H1 (cell line): Measurements from ENCODE around the gene TMEM127. TPM values are rescaled to one million over a fixed set of nuclear protein-coding genes. Genes with fewer than 3 reads are reported as not detected.

Source experiments
- CTCF ChIA-PET: fragments of 300-600 bp; sonication (Branson Sonifier 250); formaldehyde crosslinking; loops from one replicate; lab custom pipeline; 2021; ENCODE audit not compliant: partially characterized antibody; lab: Charles Lee
- POLR2A ChIA-PET: fragments of 300-600 bp; sonication (Branson Sonifier 250); formaldehyde crosslinking; loops from one replicate; lab custom pipeline; 2021; ENCODE audit warnings: inconsistent platforms; ENCODE audit not compliant: partially characterized antibody; lab: Charles Lee
- DNase-seq, 2 experiments: peaks; one replicate each; pipeline versions ENCODE4 v3.0.0 to v3.0.0-alpha.2; 2010 to 2022; ENCODE audit warnings: low spot score in 2 of 2, low read depth in 1 of 2, mixed read lengths in 1 of 2
- FAIRE-seq: peaks from 2 replicates; lab custom pipeline; 2011; peaks lifted over from hg19 to GRCh38; lab: Jason Lieb, UNC
- H2AFZ ChIP-seq: 2 replicates; pipeline ENCODE4 v1.8.1; 2012; ENCODE audit warnings: low read length, inconsistent platforms
- H2AK5ac ChIP-seq: 2 replicates; pipeline ENCODE4 v1.6.1; 2013; ENCODE audit warnings: low read depth, low read length
- H2BK120ac ChIP-seq: replicated peaks from 2 replicates; pipeline ENCODE3; 2013; ENCODE audit warnings: low read depth, low read length, inconsistent platforms
- H2BK12ac ChIP-seq: 2 replicates; pipeline ENCODE4 v1.6.1; 2013; ENCODE audit warnings: low read depth, low read length
- H2BK15ac ChIP-seq: 2 replicates; pipeline ENCODE4 v1.6.1; 2013; ENCODE audit warnings: low read length
- H2BK20ac ChIP-seq: 2 replicates; pipeline ENCODE4 v1.6.1; 2013; ENCODE audit warnings: low read length
- H2BK5ac ChIP-seq: 2 replicates; pipeline ENCODE4 v1.6.1; 2013; ENCODE audit warnings: low read depth, low read length
- H3K14ac ChIP-seq: 2 replicates; pipeline ENCODE4 v1.6.1; 2013; ENCODE audit warnings: inconsistent platforms; ENCODE audit not compliant: insufficient read length
- H3K18ac ChIP-seq: 2 replicates; pipeline ENCODE4 v1.6.1; 2013; ENCODE audit warnings: low read length; ENCODE audit errors: extremely low read depth
- H3K23ac ChIP-seq: 2 replicates; pipeline ENCODE4 v1.6.1; 2013; ENCODE audit warnings: inconsistent platforms; ENCODE audit not compliant: insufficient read length
- H3K23me2 ChIP-seq: 2 replicates; pipeline ENCODE4 v1.6.1; 2013; ENCODE audit warnings: low read depth, low read length
- H3K27ac ChIP-seq: 2 replicates; pipeline ENCODE4 v1.6.1; 2011; ENCODE audit warnings: low read depth, low read length, inconsistent platforms
- H3K27me3 ChIP-seq, 4 experiments: replicated peaks in 1 of 4; 1 replicate in 1 of 4; 2 replicates in 3 of 4; pipeline versions ENCODE4 v1.6.1 to v1.8.1; 2011 to 2013; ENCODE audit warnings: low read length in 3 of 4, mild to moderate bottlenecking in 3 of 4, inconsistent platforms in 2 of 4, mixed read lengths in 2 of 4, moderate library complexity in 1 of 4; ENCODE audit not compliant: control insufficient read depth in 3 of 4, insufficient read depth in 3 of 4; ENCODE audit errors: extremely low read depth in 1 of 4
- H3K36me3 ChIP-seq, 4 experiments: 2 replicates each; pipeline versions ENCODE4 v1.6.1 to v1.8.1; 2011 to 2013; ENCODE audit warnings: mild to moderate bottlenecking in 4 of 4, low read length in 3 of 4, moderate library complexity in 2 of 4, control low read depth in 1 of 4, inconsistent platforms in 1 of 4; ENCODE audit not compliant: insufficient read depth in 4 of 4, control insufficient read depth in 2 of 4
- H3K4ac ChIP-seq: replicated peaks from 2 replicates; pipeline ENCODE3; 2013; ENCODE audit warnings: low read length, low read depth, mixed read lengths, inconsistent platforms; ENCODE audit not compliant: insufficient read length
- H3K4me1 ChIP-seq, 4 experiments: replicated peaks in 1 of 4; 1 replicate in 1 of 4; 2 replicates in 3 of 4; pipeline versions ENCODE4 v1.6.1 to v1.8.1; 2011 to 2013; ENCODE audit warnings: low read length in 3 of 4, inconsistent platforms in 2 of 4, mixed read lengths in 1 of 4; ENCODE audit not compliant: insufficient read depth in 4 of 4, control insufficient read depth in 3 of 4
- H3K4me2 ChIP-seq, 2 experiments: 2 replicates each; pipeline versions ENCODE4 v1.6.1 to v1.8.1; 2011 to 2013; ENCODE audit warnings: low read depth in 2 of 2, low read length in 2 of 2, control low read depth in 1 of 2, inconsistent platforms in 1 of 2, mild to moderate bottlenecking in 1 of 2; ENCODE audit not compliant: insufficient read depth in 1 of 2
- H3K4me3 ChIP-seq, 4 experiments: fragments of 200-600, 300-600 bp in 1 of 4; sonication (generic), shearing (Covaris generic), sonication (Bioruptor Twin) in 1 of 4; 2 replicates each; pipeline versions ENCODE4 v1.5.1 to v1.8.1; 2011 to 2016; ENCODE audit warnings: low read length in 4 of 4, low read depth in 3 of 4, control low read depth in 2 of 4, inconsistent platforms in 2 of 4, mild to moderate bottlenecking in 2 of 4, mixed read lengths in 1 of 4, moderate library complexity in 1 of 4; ENCODE audit not compliant: insufficient read depth in 2 of 4; ENCODE audit errors: extremely low read depth in 1 of 4
- H3K56ac ChIP-seq: replicated peaks from 2 replicates; pipeline ENCODE3; 2013; ENCODE audit warnings: low read depth, mild to moderate bottlenecking, mixed read lengths, low read length, inconsistent platforms; ENCODE audit not compliant: insufficient read length
- H3K79me1 ChIP-seq: 2 replicates; pipeline ENCODE4 v1.6.1; 2013; ENCODE audit warnings: low read depth, low read length, control low read depth
- H3K79me2 ChIP-seq, 2 experiments: 2 replicates each; pipeline versions ENCODE4 v1.6.1 to v1.8.1; 2012 to 2013; ENCODE audit warnings: low read length in 2 of 2, mild to moderate bottlenecking in 2 of 2, inconsistent platforms in 1 of 2; ENCODE audit not compliant: insufficient read depth in 2 of 2, control insufficient read depth in 1 of 2
- H3K9ac ChIP-seq, 4 experiments: replicated peaks in 1 of 4; 1 replicate in 1 of 4; 2 replicates in 3 of 4; pipeline versions ENCODE4 v1.6.1 to v1.8.1; 2011 to 2013; ENCODE audit warnings: low read depth in 3 of 4, low read length in 3 of 4, control low read depth in 2 of 4, mild to moderate bottlenecking in 2 of 4, moderate library complexity in 2 of 4, inconsistent platforms in 1 of 4; ENCODE audit errors: extremely low read depth in 1 of 4
- H3K9me3 ChIP-seq, 2 experiments: 2 replicates each; pipeline versions ENCODE4 v1.6.1 to v1.8.1; 2012 to 2013; ENCODE audit warnings: mild to moderate bottlenecking in 2 of 2, moderate library complexity in 2 of 2, control low read depth in 1 of 2, inconsistent platforms in 1 of 2, low read depth in 1 of 2, low read length in 1 of 2, mixed read lengths in 1 of 2; ENCODE audit not compliant: insufficient read depth in 2 of 2
- H4K20me1 ChIP-seq, 2 experiments: replicated peaks in 1 of 2; 2 replicates each; pipeline versions ENCODE3 to v1.8.1; 2011 to 2013; ENCODE audit warnings: inconsistent platforms in 2 of 2, low read length in 2 of 2, mild to moderate bottlenecking in 1 of 2; ENCODE audit not compliant: insufficient read depth in 2 of 2, control insufficient read depth in 1 of 2
- H4K5ac ChIP-seq: 2 replicates; pipeline ENCODE4 v1.6.1; 2013; ENCODE audit warnings: low read length, low read depth, mixed read lengths, inconsistent platforms; ENCODE audit not compliant: insufficient read length
- H4K8ac ChIP-seq: 2 replicates; pipeline ENCODE4 v1.8.0; 2013; ENCODE audit warnings: mild to moderate bottlenecking, moderate library complexity, low read length, inconsistent platforms; ENCODE audit not compliant: insufficient read depth; ENCODE audit errors: extremely low read depth
- H4K91ac ChIP-seq: replicated peaks from 2 replicates; pipeline ENCODE3; 2013; ENCODE audit warnings: low read length, mixed read lengths, inconsistent platforms; ENCODE audit not compliant: insufficient read length
- CEBPB ChIP-seq: IDR thresholded peaks from 2 replicates; pipeline ENCODE4 v1.6.1; 2012; ENCODE audit warnings: low read depth, low read length
- CHD2 ChIP-seq: IDR thresholded peaks from 2 replicates; pipeline ENCODE4 v1.6.1; 2012; ENCODE audit warnings: low read length, improper control_type of control experiment
- E2F6 ChIP-seq: IDR thresholded peaks from 2 replicates; pipeline ENCODE4 v1.6.1; 2012; ENCODE audit warnings: inconsistent platforms
- JUND ChIP-seq: IDR thresholded peaks from 2 replicates; pipeline ENCODE4 v1.6.1; 2011; ENCODE audit warnings: mild to moderate bottlenecking, improper control_type of control experiment, low read length
- NANOG ChIP-seq: IDR thresholded peaks from 2 replicates; pipeline ENCODE4 v1.6.1; 2011; ENCODE audit warnings: low read length, low read depth, mild to moderate bottlenecking, inconsistent platforms; ENCODE audit not compliant: insufficient read depth, poor library complexity, severe bottlenecking
- POLR2AphosphoS5 ChIP-seq: IDR thresholded peaks from 2 replicates; pipeline ENCODE4 v1.6.1; 2011; ENCODE audit warnings: low read depth, low read length
- RAD21 ChIP-seq, 2 experiments: IDR thresholded peaks in 1 of 2; conservative IDR thresholded peaks in 1 of 2; 2 replicates each; pipeline ENCODE4 v1.6.1; 2011; ENCODE audit warnings: low read depth in 2 of 2, low read length in 2 of 2, improper control_type of control experiment in 1 of 2, inconsistent platforms in 1 of 2, mild to moderate bottlenecking in 1 of 2, moderate library complexity in 1 of 2
- RFX5 ChIP-seq: IDR thresholded peaks from 2 replicates; pipeline ENCODE4 v1.6.1; 2011; ENCODE audit warnings: low read depth, low read length, improper control_type of control experiment, borderline replicate concordance
- SIN3A ChIP-seq, 2 experiments: IDR thresholded peaks in 1 of 2; conservative IDR thresholded peaks in 1 of 2; 2 replicates each; pipeline ENCODE4 v1.6.1; 2011 to 2012; ENCODE audit warnings: low read length in 2 of 2, improper control_type of control experiment in 1 of 2, low read depth in 1 of 2, mild to moderate bottlenecking in 1 of 2
- SRF ChIP-seq: IDR thresholded peaks from 2 replicates; pipeline ENCODE4 v1.6.1; 2011; ENCODE audit warnings: mild to moderate bottlenecking, low read depth, low read length, moderate library complexity
- TAF7 ChIP-seq: optimal IDR thresholded peaks from 2 replicates; pipeline ENCODE3; 2011; ENCODE audit warnings: low read depth, mild to moderate bottlenecking, inconsistent platforms, low read length, moderate library complexity, borderline replicate concordance
- YY1 ChIP-seq: IDR thresholded peaks from 2 replicates; pipeline ENCODE4 v1.6.1; 2011; ENCODE audit warnings: low read depth, mild to moderate bottlenecking, low read length
- WGBS, 2 experiments: shearing (Covaris generic) in 1 of 2; methylation state at CpG; one replicate each; pipeline versions ENCODE4 v1.1.6 to v1.1.7; 2013 to 2015; ENCODE audit warnings: low lambda C conversion rate in 2 of 2, mixed read lengths in 2 of 2, inconsistent platforms in 1 of 2, low coverage in 1 of 2, missing lambda C conversion rate in 1 of 2; ENCODE audit not compliant: insufficient replicate concordance in 2 of 2, insufficient coverage in 1 of 2, insufficient read length in 1 of 2; ENCODE audit errors: extremely low coverage in 1 of 2, missing lambda C conversion rate in 1 of 2; 5-methylcytosine and 5-hydroxymethylcytosine counted together
- polyA plus RNA-seq, 7 experiments: library from polyadenylated mRNA; depleted of rRNA in 3 of 7; stranded (reverse) in 5 of 7; unstranded in 2 of 7; fragments of >200 nt in 5 of 7; fragments of 200-250 nt in 2 of 7; gene quantifications; 1 replicate in 5 of 7; 2 replicates in 1 of 7; 4 replicates in 1 of 7; pipeline versions ENCODE4 v1.2.1 to v1.2.3, GENCODE V29; 2011 to 2013; ENCODE audit warnings: missing spikeins in 2 of 7, mixed read lengths in 2 of 7
- total RNA-seq: library from RNA; stranded (reverse); fragmentation: NEBNext Ultra II Directional; extraction: Animal tissue kit (Norgen Biotek cat#: 25700); gene quantifications from 2 replicates; pipeline ENCODE4 v1.2.1, GENCODE V29; 2021

Gene TMEM127
- total and polyA plus RNA-seq, 2 of the 8 experiments (the other 6 are each of a cell fraction or from before 2014, with no cell fraction given): 25.0 to 41.0 TPM

GRCh38 chr2:96233880-96234316 lies 31.9 kb downstream of the TMEM127 start:
- no peak overlapping the region for H2BK15ac ChIP-seq
- no peak for DNase-seq
- H3K27me3 ChIP-seq: no peaks in the 10 kb centered on the region
- no peak overlapping the region for H2BK12ac ChIP-seq
- no peak overlapping the region for H3K56ac ChIP-seq
- no peak overlapping the region for H2BK120ac ChIP-seq
- no peaks in the 10 kb centered on the region for H3K79me2 ChIP-seq
- no peak overlapping the region for H3K18ac ChIP-seq
- H4K5ac ChIP-seq: no peak overlapping the region
- H3K4me3 ChIP-seq: no peak overlapping the region
- H4K8ac ChIP-seq: no peak overlapping the region
- H3K9me3 ChIP-seq: no peaks in the 10 kb centered on the region
- H3K36me3 ChIP-seq: no peaks in the 10 kb centered on the region
- no peak overlapping the region for H3K4me2 ChIP-seq
- no peak overlapping the region for H3K14ac ChIP-seq
- POLR2A ChIA-PET: no interaction called here
- no peak overlapping the region for H3K9ac ChIP-seq
- H3K27ac ChIP-seq: no peak overlapping the region
- H3K79me1 ChIP-seq: no peaks in the 10 kb centered on the region
- H3K4me1 ChIP-seq: no peaks in the 10 kb centered on the region
- H3K4ac ChIP-seq: no peak overlapping the region
- WGBS, 2 experiments: 84% methylated on average over 4 of the region's 4 CpGs; no CpG with 5 or more reads in 1 of the 2 experiments
- no peak overlapping the region for H4K91ac ChIP-seq
- no peak overlapping the region for H3K23ac ChIP-seq
- CTCF ChIA-PET: interaction anchor here (0.7 to 2.1 kb wide), 8 partner anchors 9 to 124 kb away, joined by 3 to 5 read pairs (median 3); no protein-coding TSS in a partner anchor
- FAIRE-seq: no peak
- peaks cover 0 to 2% of the 10 kb centered on the region in 2 experiments for H4K20me1 ChIP-seq
- H2BK20ac ChIP-seq: no peak overlapping the region
- H2BK5ac ChIP-seq: no peak overlapping the region
- TF ChIP-seq JUND: no peak
- no peak for TF ChIP-seq CHD2
- TF ChIP-seq NANOG: no peak
- TF ChIP-seq SRF: no peak
- TF ChIP-seq E2F6: no peak
- no peak for TF ChIP-seq RAD21 (IDR thresholded peaks at IDR 0.05 in 1 of 2, conservative IDR thresholded peaks at IDR 0.05 in 1 of 2; ENCODE audit: low read depth in 2 of 2, low read length in 2 of 2)
- no peak for TF ChIP-seq CEBPB
- no peak for TF ChIP-seq YY1
- TF ChIP-seq TAF7: no peak
- no peak for TF ChIP-seq SIN3A (conservative IDR thresholded peaks at IDR 0.05 in 1 of 2, IDR thresholded peaks at IDR 0.05 in 1 of 2; ENCODE audit: low read depth in 1 of 2, low read length in 2 of 2)
- no peak for TF ChIP-seq RFX5
- TF ChIP-seq POLR2AphosphoS5: no peak
- no peak overlapping the region for H2AK5ac ChIP-seq
- no peaks in the 10 kb centered on the region for H3K23me2 ChIP-seq
- no peak overlapping the region for H2AFZ ChIP-seq
